ENCODE data around the gene KIF24.

KIF24 gene

DNA sequence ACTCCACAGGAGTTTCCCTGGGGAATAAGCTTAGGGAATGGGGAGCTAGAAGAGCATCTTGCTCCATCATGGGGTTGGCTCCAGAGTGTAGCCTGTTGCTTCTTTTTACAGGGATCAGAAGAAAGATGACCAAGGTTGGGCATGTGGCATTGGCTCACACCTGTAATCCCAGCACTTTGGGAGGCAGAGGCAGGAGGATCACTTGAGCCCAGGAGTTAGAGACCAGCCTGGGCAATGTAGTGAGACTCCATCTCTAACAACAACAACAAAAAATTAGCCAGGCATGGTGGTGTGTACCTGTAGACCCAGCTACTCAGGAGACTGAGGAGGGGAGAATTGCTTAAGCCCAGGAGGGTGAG is 18.7 kb upstream of the KIF24 start:
- Histone ChIP-seq H2AFZ (ENCODE audit: low read length) (no peak overlapping the region), H3K9me3 (ENCODE audit: low read length) (no peaks in the 10 kb centered on the region), H3K9me2 (ENCODE audit: low read depth, low read length) (no peaks in the 10 kb centered on the region), H3K79me2 (ENCODE audit: insufficient read depth, low read length) (no peaks in the 10 kb centered on the region), H3K27ac (ENCODE audit: low read depth, low read length, poor library complexity, severe bottlenecking) (no peak overlapping the region), H3K27me3 (ENCODE audit: insufficient read depth, low read length) (no peaks in the 10 kb centered on the region), H3F3A (ENCODE audit: insufficient read depth, low read length) (no peaks in the 10 kb centered on the region), H3K36me3 (ENCODE audit: insufficient read depth, low read length) (peaks cover 7% of the 10 kb centered on the region), H3K9ac (ENCODE audit: low read length) (no peak overlapping the region), H3K4me2 (ENCODE audit: low read length) (no peak overlapping the region), H3K4me1 (ENCODE audit: insufficient read depth, low read length, severe bottlenecking) (no peaks in the 10 kb centered on the region), H4K20me1 (ENCODE audit: insufficient read depth, low read length) (no peaks in the 10 kb centered on the region), H3K4me3 (ENCODE audit: low read depth, low read length, poor library complexity, severe bottlenecking) (no peak overlapping the region)
- TF ChIP-seq EZH2 (IDR thresholded peaks at IDR 0.05; ENCODE audit: borderline replicate concordance, low read length) = no peak
- TF ChIP-seq, protein P1, sequence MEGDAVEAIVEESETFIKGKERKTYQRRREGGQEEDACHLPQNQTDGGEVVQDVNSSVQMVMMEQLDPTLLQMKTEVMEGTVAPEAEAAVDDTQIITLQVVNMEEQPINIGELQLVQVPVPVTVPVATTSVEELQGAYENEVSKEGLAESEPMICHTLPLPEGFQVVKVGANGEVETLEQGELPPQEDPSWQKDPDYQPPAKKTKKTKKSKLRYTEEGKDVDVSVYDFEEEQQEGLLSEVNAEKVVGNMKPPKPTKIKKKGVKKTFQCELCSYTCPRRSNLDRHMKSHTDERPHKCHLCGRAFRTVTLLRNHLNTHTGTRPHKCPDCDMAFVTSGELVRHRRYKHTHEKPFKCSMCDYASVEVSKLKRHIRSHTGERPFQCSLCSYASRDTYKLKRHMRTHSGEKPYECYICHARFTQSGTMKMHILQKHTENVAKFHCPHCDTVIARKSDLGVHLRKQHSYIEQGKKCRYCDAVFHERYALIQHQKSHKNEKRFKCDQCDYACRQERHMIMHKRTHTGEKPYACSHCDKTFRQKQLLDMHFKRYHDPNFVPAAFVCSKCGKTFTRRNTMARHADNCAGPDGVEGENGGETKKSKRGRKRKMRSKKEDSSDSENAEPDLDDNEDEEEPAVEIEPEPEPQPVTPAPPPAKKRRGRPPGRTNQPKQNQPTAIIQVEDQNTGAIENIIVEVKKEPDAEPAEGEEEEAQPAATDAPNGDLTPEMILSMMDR (IDR thresholded peaks at IDR 0.05; ENCODE audit: low read length) = no peak

DNA sequence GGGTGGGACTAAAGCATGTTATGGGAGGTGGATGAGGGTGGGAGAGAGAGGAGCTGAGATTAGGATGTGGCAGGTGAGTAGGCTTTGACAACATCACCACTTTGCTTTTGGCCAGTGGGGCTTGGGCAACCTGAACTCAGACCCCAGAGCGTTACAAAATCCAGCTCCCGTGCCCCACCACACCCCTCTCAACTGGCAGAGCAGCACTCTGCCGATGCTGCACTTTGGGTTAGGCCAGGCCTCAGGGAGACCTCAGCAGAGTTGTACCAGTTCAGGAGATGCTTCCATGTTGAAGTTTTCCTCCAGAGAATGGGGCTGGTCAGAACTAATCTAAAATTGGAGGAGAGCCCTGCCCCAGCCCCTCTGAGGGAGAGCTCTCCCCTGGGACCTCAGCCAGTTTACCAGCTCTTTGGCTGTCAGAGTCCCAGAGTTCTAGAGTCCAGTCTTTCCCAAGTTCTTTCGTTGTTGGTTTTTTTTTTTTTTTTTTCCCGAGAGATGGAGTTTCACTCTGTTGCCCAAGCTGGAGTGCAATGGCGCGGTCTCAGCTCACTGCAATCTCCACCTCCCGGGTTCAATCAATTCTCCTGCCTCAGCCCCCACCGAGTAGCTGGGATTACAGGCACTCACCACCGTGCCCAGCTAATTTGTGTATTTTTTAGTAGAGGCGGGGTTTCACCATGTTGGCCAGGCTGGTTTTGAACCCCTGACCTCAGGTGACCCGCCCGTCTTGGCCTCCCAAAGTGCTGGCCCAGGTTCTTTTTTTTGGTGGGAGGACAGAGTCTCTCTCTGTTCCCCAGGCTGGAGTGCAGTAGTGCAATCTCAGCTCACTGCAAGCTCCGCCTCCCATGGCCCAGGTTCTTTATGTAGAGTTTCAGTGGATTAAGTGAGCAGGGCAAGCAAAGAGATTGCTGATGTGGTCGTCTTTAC is 18.1 kb upstream of the KIF24 start:
- Histone ChIP-seq H2AFZ (ENCODE audit: low read length) (no peak overlapping the region), H3K27me3 (ENCODE audit: insufficient read depth, low read length) (no peaks in the 10 kb centered on the region), H3K4me3 (ENCODE audit: low read depth, low read length, poor library complexity, severe bottlenecking) (no peak overlapping the region), H3K4me2 (ENCODE audit: low read length) (no peak overlapping the region), H3K79me2 (ENCODE audit: insufficient read depth, low read length) (no peaks in the 10 kb centered on the region), H3F3A (ENCODE audit: insufficient read depth, low read length) (no peaks in the 10 kb centered on the region), H3K27ac (ENCODE audit: low read depth, low read length, poor library complexity, severe bottlenecking) (no peak overlapping the region), H3K9ac (ENCODE audit: low read length) (no peak overlapping the region), H3K4me1 (ENCODE audit: insufficient read depth, low read length, severe bottlenecking) (no peaks in the 10 kb centered on the region), H3K9me3 (ENCODE audit: low read length) (no peaks in the 10 kb centered on the region), H4K20me1 (ENCODE audit: insufficient read depth, low read length) (no peaks in the 10 kb centered on the region), H3K36me3 (ENCODE audit: insufficient read depth, low read length) (peaks cover 7% of the 10 kb centered on the region), H3K9me2 (ENCODE audit: low read depth, low read length) (no peaks in the 10 kb centered on the region)
- no peak for TF ChIP-seq EZH2 (IDR thresholded peaks at IDR 0.05; ENCODE audit: borderline replicate concordance, low read length)
- TF ChIP-seq, protein P1 (IDR thresholded peaks at IDR 0.05; ENCODE audit: low read length) = no peak

DNA sequence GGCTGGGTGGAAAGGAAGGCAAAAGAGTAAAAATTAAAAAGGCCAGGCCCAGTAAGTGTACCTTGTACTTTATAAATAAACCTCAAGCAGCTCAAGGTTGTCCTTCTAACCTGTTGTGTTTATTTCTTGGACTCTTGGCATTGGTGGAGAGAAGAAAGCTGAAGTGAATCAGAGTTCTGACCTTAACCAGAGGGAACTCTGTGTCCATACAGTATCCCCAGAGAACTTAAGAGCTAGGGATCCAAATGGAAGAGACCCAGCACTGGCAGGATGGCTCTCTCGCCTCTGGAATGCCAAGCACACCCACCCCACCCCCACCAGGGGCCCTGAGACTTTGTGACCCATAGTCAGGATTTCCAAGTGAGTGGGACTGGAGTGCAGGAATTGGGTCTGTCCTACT is 14.5 kb upstream of the KIF24 start:
- Histone ChIP-seq H3K4me3 (ENCODE audit: low read depth, low read length, poor library complexity, severe bottlenecking) (no peak overlapping the region), H3K27ac (ENCODE audit: low read depth, low read length, poor library complexity, severe bottlenecking) (no peak overlapping the region), H3K4me2 (ENCODE audit: low read length) (no peak overlapping the region), H3K4me1 (ENCODE audit: insufficient read depth, low read length, severe bottlenecking) (no peaks in the 10 kb centered on the region), H3K36me3 (ENCODE audit: insufficient read depth, low read length) (peaks cover 17% of the 10 kb centered on the region), H3F3A (ENCODE audit: insufficient read depth, low read length) (no peaks in the 10 kb centered on the region), H3K27me3 (ENCODE audit: insufficient read depth, low read length) (no peaks in the 10 kb centered on the region), H3K9me2 (ENCODE audit: low read depth, low read length) (no peaks in the 10 kb centered on the region), H4K20me1 (ENCODE audit: insufficient read depth, low read length) (no peaks in the 10 kb centered on the region), H3K9ac (ENCODE audit: low read length) (no peak overlapping the region), H3K9me3 (ENCODE audit: low read length) (no peaks in the 10 kb centered on the region), H2AFZ (ENCODE audit: low read length) (no peak overlapping the region), H3K79me2 (ENCODE audit: insufficient read depth, low read length) (no peaks in the 10 kb centered on the region)
- TF ChIP-seq, protein P1 (IDR thresholded peaks at IDR 0.05; ENCODE audit: low read length) = no peak
- TF ChIP-seq EZH2 (IDR thresholded peaks at IDR 0.05; ENCODE audit: borderline replicate concordance, low read length) = no peak

All from OCI-LY1 (cell line).